GM21619 (cell line): ENCODE data around the gene TIGD3.
A peak's percentile ranks its signal among the peaks of the same experiment; 100 is the strongest.

Source experiments
- ATAC-seq: cut with Tn5 transposase; IDR thresholded peaks from one replicate; pipeline ENCODE4 v1.9.1; 2021; ENCODE audit not compliant: unreplicated experiment

TIGD3 gene

GRCh38 chr11:65366340-65366773 lies 11.8 kb downstream of the TIGD3 start:
- no peak for ATAC-seq

- ATAC-seq: no peak
These were observed 16.1 kb downstream of the TIGD3 start for GRCh38 chr11:65370659-65371049.

- ATAC-seq: no peak
These were observed 19.5 kb downstream of the TIGD3 start for GRCh38 chr11:65373839-65374580.

GRCh38 chr11:65375012-65375411 lies 20.5 kb downstream of the TIGD3 start:
- ATAC-seq: no peak

- ATAC-seq: no peak
These were observed 21.7 kb downstream of the TIGD3 start for GRCh38 chr11:65376138-65376713.

GRCh38 chr11:65377036-65377435 lies 22.5 kb downstream of the TIGD3 start:
- ATAC-seq: no peak

GRCh38 chr11:65377777-65378176 lies 23.2 kb downstream of the TIGD3 start:
- ATAC-seq: no peak

GRCh38 chr11:65378208-65378927 lies 23.8 kb downstream of the TIGD3 start:
- ATAC-seq: no peak

GRCh38 chr11:65378928-65379638 lies 24.5 kb downstream of the TIGD3 start:
- ATAC-seq: no peak

- no peak for ATAC-seq
These were observed 25.3 kb downstream of the TIGD3 start for GRCh38 chr11:65379698-65380459.

- ATAC-seq: no peak
These were observed 26.0 kb downstream of the TIGD3 start for GRCh38 chr11:65380460-65381119.

GRCh38 chr11:65381716-65382032 lies 27.1 kb downstream of the TIGD3 start:
- peak; percentile 3 for ATAC-seq

- ATAC-seq: peak; percentile 59
These were observed 27.7 kb downstream of the TIGD3 start, which contains the start of gene SLC25A45 for GRCh38 chr11:65382033-65382803. TSS of gene SLC25A45 (minus strand) at chr11:65382646. CDS start at chr11:65381951, 695 bp downstream.

- no peak for ATAC-seq
These were observed 28.3 kb downstream of the TIGD3 start for GRCh38 chr11:65382804-65383368.

- no peak for ATAC-seq
These were observed 29.2 kb downstream of the TIGD3 start for GRCh38 chr11:65383778-65384177.

GRCh38 chr11:65384301-65384889 lies 29.8 kb downstream of the TIGD3 start:
- no peak for ATAC-seq

GRCh38 chr11:65386307-65387140 lies 32.0 kb downstream of the TIGD3 start, which contains the start of gene FRMD8:
TSS of gene FRMD8 (plus strand) at chr11:65386637. CDS start at chr11:65387037, 400 bp downstream.
- ATAC-seq: peak; percentile 25

- ATAC-seq: no peak
These were observed 34.2 kb downstream of the TIGD3 start for GRCh38 chr11:65388731-65389130.
